ENCODE measurements around the gene SUPT4H1. TPM values are rescaled to one million over a fixed set of nuclear protein-coding genes. Genes with fewer than 3 reads are reported as not detected.

Gene SUPT4H1
- total and polyA plus RNA-seq, 2 donors (not counting 1 experiment from before 2014, with no cell fraction given): 30.2 to 60.1 TPM

- no peak overlapping the region for H3K27ac Mint-ChIP-seq
Measured at GRCh38 chr17:58320570-58321323, 31.3 kb downstream of the SUPT4H1 start.

More at GRCh38 chr17:58320570-58321323, 31.3 kb downstream of the SUPT4H1 start:
- Mint-ChIP-seq H3K27me3 (no peaks in the 10 kb centered on the region), H3K4me3 (no peak overlapping the region), H3K4me1 (peaks cover 32% of the 10 kb centered on the region), H3K9me3 (ENCODE audit: insufficient read depth) (no peaks in the 10 kb centered on the region)
- DNase-seq: no peak
- Histone ChIP-seq H3K79me2 (ENCODE audit: control insufficient read depth, insufficient read depth, low read length) (peaks cover 19% of the 10 kb centered on the region), H3K4me3 (ENCODE audit: control extremely low read depth in 1 of 5, extremely low read depth in 1 of 5, insufficient read depth in 1 of 5, low read depth in 2 of 5, low read length in 4 of 5) (no peak overlapping the region), H3K4me2 (replicated peaks; ENCODE audit: low read depth, low read length, poor library complexity, severe bottlenecking) (no peak overlapping the region), H3K4me1 (ENCODE audit: control insufficient read depth in 2 of 2, insufficient read depth in 2 of 2, low read length in 2 of 2) (peaks cover 24 to 32% of the 10 kb centered on the region in 2 donors), H3K27me3 (replicated peaks in 1 of 4; ENCODE audit: control extremely low read depth in 1 of 4, control insufficient read depth in 3 of 4, insufficient read depth in 4 of 4, low read length in 3 of 4) (no peaks in the 10 kb centered on the region), H2AFZ (ENCODE audit: insufficient read depth, low read depth, low read length, poor library complexity, severe bottlenecking) (no peak overlapping the region), H4K20me1 (ENCODE audit: control insufficient read depth, insufficient read depth, low read length, poor library complexity, severe bottlenecking) (no peaks in the 10 kb centered on the region), H3K9ac (ENCODE audit: low read length) (no peak overlapping the region), H3K36me3 (replicated peaks in 1 of 2; ENCODE audit: control extremely low read depth in 1 of 2, control insufficient read depth in 1 of 2, extremely low read depth in 1 of 2, insufficient read depth in 2 of 2, low read length in 1 of 2) (no peaks in the 10 kb centered on the region), H3K9me3 (ENCODE audit: control extremely low read depth in 1 of 3, control insufficient read depth in 2 of 3, insufficient read depth in 1 of 3, low read length in 2 of 3) (no peaks in the 10 kb centered on the region), H3K27ac (ENCODE audit: low read length in 2 of 2) (no peak overlapping the region)
- intact Hi-C loops (cut with micrococcal nuclease): no loop called here
- ChIA-PET POLR2A (interaction anchor here (0.6 to 19.3 kb wide), 2 partner anchors 21 to 33 kb away, joined by 4 to 663 read pairs; no protein-coding TSS in a partner anchor), CTCF (interaction anchor here (17.9 kb wide), 1 partner anchor 21 kb away, joined by 587 read pairs; no protein-coding TSS in a partner anchor)
- WGBS (ENCODE audit: insufficient coverage): 98% methylated on average over 5 of the region's 9 CpGs
- TF ChIP-seq CTCF (IDR thresholded peaks at IDR 0.05) (no peak), EZH2 (IDR thresholded peaks at IDR 0.05; ENCODE audit: borderline replicate concordance, insufficient read depth, low read depth, low read length, poor library complexity, severe bottlenecking) (no peak)
- no peak for ATAC-seq (ENCODE audit: low read depth)
